SK-N-SH treated with all-trans-retinoic acid at 6 μM for 48 hours (cell line): Measurements from ENCODE around the gene ABCA8.

Source experiments
- ATAC-seq: fragments of 200-7000 bp; cut with Tn5 transposase; 3 replicates; pipeline ENCODE4 v1.9.1; 2020; ENCODE audit warnings: mild to moderate bottlenecking, moderate library complexity
- ARNTL ChIP-seq: fragments of 450-650 bp; formaldehyde crosslinking; IDR thresholded peaks from 2 replicates; pipeline ENCODE4 v1.5.0; 2020; ENCODE audit warnings: low read depth, mild to moderate bottlenecking, moderate library complexity, borderline replicate concordance
- BACH2 ChIP-seq: fragments of 250-450 bp; sonication (Bioruptor Pico); IDR thresholded peaks from 2 replicates; pipeline ENCODE4 v1.9.0; 2021; ENCODE audit warnings: mild to moderate bottlenecking, borderline replicate concordance
- CREB5 ChIP-seq: fragments of 250-450 bp; sonication (Bioruptor Pico); IDR thresholded peaks from 2 replicates; pipeline ENCODE4 v1.5.1; 2020; ENCODE audit warnings: low read depth, mild to moderate bottlenecking, moderate library complexity
- CSDC2 ChIP-seq: fragments of 250-450 bp; sonication (Bioruptor Pico); IDR thresholded peaks from 2 replicates; pipeline ENCODE4 v1.5.0; 2020; ENCODE audit warnings: mild to moderate bottlenecking, moderate library complexity
- CSRNP3 ChIP-seq: fragments of 250-450 bp; sonication (Bioruptor Pico); IDR thresholded peaks from 2 replicates; pipeline ENCODE4 v1.5.1; 2021; ENCODE audit warnings: mild to moderate bottlenecking, moderate library complexity
- ESRRG ChIP-seq: fragments of 250-450 bp; sonication (Bioruptor Pico); IDR thresholded peaks from 2 replicates; pipeline ENCODE4 v1.6.1; 2021; ENCODE audit warnings: mild to moderate bottlenecking
- GLIS3 ChIP-seq: fragments of 250-450 bp; sonication (Bioruptor Pico); IDR thresholded peaks from 2 replicates; pipeline ENCODE4 v1.5.0; 2020; ENCODE audit warnings: mild to moderate bottlenecking, moderate library complexity
- OSR1 ChIP-seq: fragments of 250-450 bp; sonication (Bioruptor Pico); IDR thresholded peaks from 2 replicates; pipeline ENCODE4 v1.8.0; 2022; ENCODE audit warnings: moderate library complexity, mild to moderate bottlenecking, inconsistent platforms
- PATZ1 ChIP-seq: fragments of 250-450 bp; sonication (Bioruptor Pico); IDR thresholded peaks from 2 replicates; pipeline ENCODE4 v1.8.0; 2020; ENCODE audit warnings: mild to moderate bottlenecking, moderate library complexity, borderline replicate concordance
- POU6F1 ChIP-seq: fragments of 250-450 bp; sonication (Bioruptor Pico); IDR thresholded peaks from 2 replicates; pipeline ENCODE4 v1.8.0; 2021; ENCODE audit warnings: low read depth, mild to moderate bottlenecking, moderate library complexity, borderline replicate concordance
- PPARA ChIP-seq: fragments of 250-450 bp; sonication (Bioruptor Pico); IDR thresholded peaks from 2 replicates; pipeline ENCODE4 v1.5.0; 2020; ENCODE audit warnings: mild to moderate bottlenecking, borderline replicate concordance
- RARB ChIP-seq: fragments of 250-450 bp; sonication (Bioruptor Pico); IDR thresholded peaks from 2 replicates; pipeline ENCODE4 v1.8.0; 2021; ENCODE audit warnings: mild to moderate bottlenecking, moderate library complexity
- SNAI2 ChIP-seq: fragments of 250-450 bp; sonication (Bioruptor Pico); IDR thresholded peaks from 2 replicates; pipeline ENCODE4 v1.5.0; 2020; ENCODE audit warnings: mild to moderate bottlenecking, moderate library complexity
- TCF4 ChIP-seq: fragments of 250-450 bp; sonication (Bioruptor Pico); IDR thresholded peaks from 2 replicates; pipeline ENCODE4 v1.8.0; 2021; ENCODE audit warnings: mild to moderate bottlenecking, moderate library complexity, borderline replicate concordance
- TOX ChIP-seq: fragments of 250-450 bp; sonication (Bioruptor Pico); IDR thresholded peaks from 2 replicates; pipeline ENCODE4 v1.8.0; 2021; ENCODE audit warnings: mild to moderate bottlenecking, moderate library complexity, borderline replicate concordance
- TSHZ2 ChIP-seq: fragments of 250-450 bp; sonication (Bioruptor Pico); IDR thresholded peaks from 2 replicates; pipeline ENCODE4 v1.5.0; 2020; ENCODE audit warnings: mild to moderate bottlenecking, moderate library complexity
- ZC3H10 ChIP-seq: fragments of 250-450 bp; sonication (Bioruptor Pico); IDR thresholded peaks from 2 replicates; pipeline ENCODE4 v1.5.1; 2021; ENCODE audit warnings: mild to moderate bottlenecking, moderate library complexity
- ZFP3 ChIP-seq: fragments of 250-450 bp; sonication (Bioruptor Pico); IDR thresholded peaks from 2 replicates; pipeline ENCODE4 v1.5.0; 2020; ENCODE audit warnings: mild to moderate bottlenecking, moderate library complexity
- ZFP30 ChIP-seq: fragments of 450-650 bp; formaldehyde crosslinking; IDR thresholded peaks from 2 replicates; pipeline ENCODE4 v1.5.0; 2022; ENCODE audit warnings: mild to moderate bottlenecking, moderate library complexity
- ZNF565 ChIP-seq: fragments of 450-650 bp; formaldehyde crosslinking; conservative IDR thresholded peaks from 2 replicates; pipeline ENCODE4 v1.5.0; 2020; ENCODE audit warnings: low read depth, mild to moderate bottlenecking, moderate library complexity
- ZNF70 ChIP-seq: fragments of 450-650 bp; formaldehyde crosslinking; IDR thresholded peaks from 2 replicates; pipeline ENCODE4 v1.5.0; 2020; ENCODE audit warnings: mild to moderate bottlenecking, moderate library complexity
- ZNF8 ChIP-seq: fragments of 450-650 bp; formaldehyde crosslinking; IDR thresholded peaks from 2 replicates; pipeline ENCODE4 v1.5.0; 2020; ENCODE audit warnings: mild to moderate bottlenecking, moderate library complexity

ABCA8 gene

GRCh38 chr17:68897557-68897956, 57.6 kb downstream of the ABCA8 start (continued):
- no peak for TF ChIP-seq CREB5 (CRISPR knock-in tag)
- TF ChIP-seq TCF4 (CRISPR knock-in tag), result no peak
- TF ChIP-seq PATZ1 (CRISPR knock-in tag), result no peak
- no peak for TF ChIP-seq SNAI2 (CRISPR knock-in tag)
- no peak for TF ChIP-seq ZFP30 (CRISPR knock-in tag)
- no peak for TF ChIP-seq ARNTL (CRISPR knock-in tag)

- TF ChIP-seq CSDC2 (no peak), ZNF8 (no peak), ZNF565 (CRISPR knock-in tag) (no peak), PATZ1 (CRISPR knock-in tag) (no peak), BACH2 (no peak), OSR1 (CRISPR knock-in tag) (no peak), ZFP3 (CRISPR knock-in tag) (no peak), PPARA (CRISPR knock-in tag) (no peak), POU6F1 (CRISPR knock-in tag) (no peak), ZC3H10 (CRISPR knock-in tag) (no peak), ZNF70 (CRISPR knock-in tag) (no peak), CSRNP3 (CRISPR knock-in tag) (no peak), ESRRG (CRISPR knock-in tag) (no peak)
- ATAC-seq, result no peak
These were observed 62.5 kb downstream of the ABCA8 start for GRCh38 chr17:68892658-68893057.

- TF ChIP-seq ARNTL (CRISPR knock-in tag) (no peak), ZC3H10 (CRISPR knock-in tag) (no peak), ESRRG (CRISPR knock-in tag) (no peak), ZFP3 (CRISPR knock-in tag) (no peak), CSDC2 (no peak), PATZ1 (CRISPR knock-in tag) (no peak), ZNF70 (CRISPR knock-in tag) (no peak), PPARA (CRISPR knock-in tag) (no peak), TSHZ2 (CRISPR knock-in tag) (no peak), TCF4 (CRISPR knock-in tag) (no peak), CREB5 (CRISPR knock-in tag) (no peak), ZNF565 (CRISPR knock-in tag) (no peak), SNAI2 (CRISPR knock-in tag) (no peak), GLIS3 (CRISPR knock-in tag) (no peak), OSR1 (CRISPR knock-in tag) (no peak), ZNF8 (no peak), RARB (no peak), TOX (CRISPR knock-in tag) (no peak)
- ATAC-seq, result no peak
These were observed 63.0 kb downstream of the ABCA8 start for GRCh38 chr17:68892193-68892592.
